Adrenal gland (tissue), 5 donors: ENCODE results near the gene HLF.

Experiments used
- POLR2A ChIP-seq, 2 donors: fragments of 450-650 bp; IDR thresholded peaks; one replicate each; pipeline ENCODE4 v1.6.1; 2017; ENCODE audit warnings: antibody characterized with exemption in 2 of 2, mild to moderate bottlenecking in 2 of 2, moderate library complexity in 1 of 2
- TF ChIP-seq, protein P1 (sequence below), 6 experiments: fragments of 450-650 bp in 4 of 6; fragments of 200-600 bp in 2 of 6; sonication (generic) in 1 of 6; IDR thresholded peaks; 1 replicate in 5 of 6; 2 replicates in 1 of 6; pipeline versions ENCODE4 v1.5.1 to v1.8.0; 2016 to 2021; ENCODE audit warnings: antibody characterized with exemption in 6 of 6, mild to moderate bottlenecking in 2 of 6, moderate library complexity in 1 of 6
- donor health status: DM: no; HTN: no; CAD: no.

GRCh38 chr17:55278173-55278961 is 13.6 kb downstream of the HLF start:
- TF ChIP-seq, protein P1, sequence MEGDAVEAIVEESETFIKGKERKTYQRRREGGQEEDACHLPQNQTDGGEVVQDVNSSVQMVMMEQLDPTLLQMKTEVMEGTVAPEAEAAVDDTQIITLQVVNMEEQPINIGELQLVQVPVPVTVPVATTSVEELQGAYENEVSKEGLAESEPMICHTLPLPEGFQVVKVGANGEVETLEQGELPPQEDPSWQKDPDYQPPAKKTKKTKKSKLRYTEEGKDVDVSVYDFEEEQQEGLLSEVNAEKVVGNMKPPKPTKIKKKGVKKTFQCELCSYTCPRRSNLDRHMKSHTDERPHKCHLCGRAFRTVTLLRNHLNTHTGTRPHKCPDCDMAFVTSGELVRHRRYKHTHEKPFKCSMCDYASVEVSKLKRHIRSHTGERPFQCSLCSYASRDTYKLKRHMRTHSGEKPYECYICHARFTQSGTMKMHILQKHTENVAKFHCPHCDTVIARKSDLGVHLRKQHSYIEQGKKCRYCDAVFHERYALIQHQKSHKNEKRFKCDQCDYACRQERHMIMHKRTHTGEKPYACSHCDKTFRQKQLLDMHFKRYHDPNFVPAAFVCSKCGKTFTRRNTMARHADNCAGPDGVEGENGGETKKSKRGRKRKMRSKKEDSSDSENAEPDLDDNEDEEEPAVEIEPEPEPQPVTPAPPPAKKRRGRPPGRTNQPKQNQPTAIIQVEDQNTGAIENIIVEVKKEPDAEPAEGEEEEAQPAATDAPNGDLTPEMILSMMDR (IDR thresholded peaks at IDR 0.05), result no peak
- no peak for TF ChIP-seq POLR2A (IDR thresholded peaks at IDR 0.05)
